OCI-LY1 (cell line): Measurements from ENCODE around the gene TMIE.

ENCODE experiments used
- CTCF ChIP-seq: fragments of 200-600 bp; sonication (generic), shearing (Covaris generic); IDR thresholded peaks from 2 replicates; pipeline ENCODE4 v1.5.1; 2017; ENCODE audit warnings: mild to moderate bottlenecking, antibody characterized with exemption, low read length, moderate library complexity, mixed read lengths
- EZH2 ChIP-seq: fragments of 200-600 bp; sonication (generic), shearing (Covaris generic); IDR thresholded peaks from 2 replicates; pipeline ENCODE4 v1.8.0; 2017; ENCODE audit warnings: borderline replicate concordance, mixed run types, mild to moderate bottlenecking, antibody characterized with exemption, low read length, moderate library complexity, mixed read lengths

DNA sequence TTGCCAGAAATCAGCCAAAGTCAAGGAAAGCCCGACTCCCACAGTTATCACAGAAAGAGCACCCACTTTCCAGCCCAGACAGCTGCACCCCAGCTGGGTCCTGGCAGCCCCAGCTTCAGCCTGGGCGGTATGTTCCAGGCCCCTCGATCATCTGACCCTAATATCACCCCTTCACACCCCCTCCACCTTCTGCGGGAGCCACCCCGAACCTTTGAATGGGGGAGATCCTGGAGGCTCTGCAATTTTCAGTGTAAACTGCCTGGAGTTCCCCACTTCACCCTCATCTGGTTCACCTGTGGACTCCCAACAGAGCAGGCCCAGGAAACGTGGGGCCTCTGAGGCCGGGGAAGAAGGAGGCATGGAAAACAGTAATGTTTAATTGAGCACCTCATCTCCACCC is 10.6 kb downstream of the TMIE start:
- no peak for TF ChIP-seq CTCF
- no peak for TF ChIP-seq EZH2
